Naive thymus-derived CD4-positive, alpha-beta T cell (primary cell): ENCODE results near the gene CHRNB1. TPM values are rescaled to one million over a fixed set of nuclear protein-coding genes. Genes with fewer than 3 reads are reported as not detected.

Source experiments
- ATAC-seq: fragments of 150-1000 bp; cut with Tn5 transposase; 2 replicates; pipeline ENCODE4 v1.10.0; 2021; ENCODE audit warnings: mild to moderate bottlenecking, moderate library complexity
- CTCF ChIA-PET: fragments of 350-600 bp; sonication (Branson Sonifier 250); formaldehyde crosslinking; loops from one replicate; lab custom pipeline; 2021; ENCODE audit warnings: antibody characterized with exemption; lab: Charles Lee
- POLR2A ChIA-PET: fragments of 350-600 bp; sonication (Branson Sonifier 250); formaldehyde crosslinking; loops from one replicate; lab custom pipeline; 2021; ENCODE audit warnings: antibody characterized with exemption, inconsistent platforms; lab: Charles Lee
- DNase-seq, 9 donors: peaks; one replicate each; pipeline versions ENCODE4 v3.0.0 to v3.0.0-alpha.2; 2020 to 2022; ENCODE audit warnings: mixed read lengths in 1 of 9
- H3K27ac ChIP-seq: one replicate; pipeline ENCODE4 v1.7.0; 2013; ENCODE audit warnings: mild to moderate bottlenecking, low read depth, low read length, moderate library complexity
- H3K27me3 ChIP-seq, 2 donors: one replicate each; pipeline ENCODE4 v1.7.0; 2013; ENCODE audit warnings: low read length in 2 of 2, mild to moderate bottlenecking in 2 of 2, moderate library complexity in 2 of 2; ENCODE audit not compliant: control insufficient read depth in 2 of 2, insufficient read depth in 2 of 2
- H3K36me3 ChIP-seq, 3 experiments: 1 replicate in 2 of 3; 2 replicates in 1 of 3; pipeline ENCODE4 v1.7.0; 2013; ENCODE audit warnings: low read length in 3 of 3, mild to moderate bottlenecking in 3 of 3, moderate library complexity in 1 of 3; ENCODE audit not compliant: insufficient read depth in 3 of 3, control insufficient read depth in 2 of 3
- H3K4me1 ChIP-seq, 2 donors: one replicate each; pipeline ENCODE4 v1.7.0; 2013; ENCODE audit warnings: low read length in 2 of 2, mild to moderate bottlenecking in 2 of 2, moderate library complexity in 1 of 2; ENCODE audit not compliant: control insufficient read depth in 2 of 2, insufficient read depth in 2 of 2
- H3K4me3 ChIP-seq: 2 replicates; pipeline ENCODE4 v1.7.0; 2013; ENCODE audit warnings: mild to moderate bottlenecking, low read length
- H3K9me3 ChIP-seq, 3 experiments: 1 replicate in 2 of 3; 2 replicates in 1 of 3; pipeline ENCODE4 v1.7.0; 2013; ENCODE audit warnings: low read length in 3 of 3; ENCODE audit not compliant: control insufficient read depth in 2 of 3
- H3K27ac Mint-ChIP-seq, 9 donors: one replicate each; pipeline ENCODE4 v1.8.0; 2020 to 2022; ENCODE audit warnings: mixed read lengths in 9 of 9, mild to moderate bottlenecking in 8 of 9, moderate library complexity in 5 of 9, inconsistent platforms in 2 of 9
- H3K27me3 Mint-ChIP-seq, 5 donors: one replicate each; pipeline ENCODE4 v1.8.0; 2021 to 2022; ENCODE audit warnings: mixed read lengths in 5 of 5, mild to moderate bottlenecking in 1 of 5
- H3K36me3 Mint-ChIP-seq, 5 donors: one replicate each; pipeline ENCODE4 v1.8.0; 2020 to 2022; ENCODE audit warnings: mixed read lengths in 5 of 5, mild to moderate bottlenecking in 3 of 5, inconsistent platforms in 1 of 5
- H3K4me1 Mint-ChIP-seq, 7 donors: one replicate each; pipeline ENCODE4 v1.8.0; 2020 to 2022; ENCODE audit warnings: mixed read lengths in 7 of 7, mild to moderate bottlenecking in 3 of 7, inconsistent platforms in 1 of 7
- H3K4me3 Mint-ChIP-seq, 10 donors: one replicate each; pipeline ENCODE4 v1.8.0; 2020 to 2022; ENCODE audit warnings: mild to moderate bottlenecking in 10 of 10, mixed read lengths in 10 of 10, moderate library complexity in 6 of 10, inconsistent platforms in 2 of 10
- H3K9me3 Mint-ChIP-seq, 11 donors: one replicate each; pipeline ENCODE4 v1.8.0; 2020 to 2022; ENCODE audit warnings: mixed read lengths in 11 of 11, mild to moderate bottlenecking in 4 of 11, inconsistent platforms in 1 of 11, moderate library complexity in 1 of 11
- intact Hi-C, 2 donors: fragments of 100-400 bp; cut with micrococcal nuclease; formaldehyde crosslinking; loops; one replicate each; pipeline ENCODE4 v1.15.1; 2023
- polyA plus RNA-seq, 2 donors: library from polyadenylated mRNA; unstranded; fragments of 300-500 nt; fragmentation: Illumina TruSeq; gene quantifications; one replicate each; pipeline ENCODE4 v1.2.3, GENCODE V29; 2021
- total RNA-seq, 6 experiments: library from RNA in 5 of 6; stranded (reverse) in 5 of 6; gene quantifications; 1 replicate in 5 of 6; 2 replicates in 1 of 6; pipeline ENCODE4 v1.2.3 and lab custom pipeline; 2021 to 2026

Gene CHRNB1
- total and polyA plus RNA-seq, 7 experiments from 2014 or later, result 6.0 to 24.8 (median 7.3) TPM

DNA sequence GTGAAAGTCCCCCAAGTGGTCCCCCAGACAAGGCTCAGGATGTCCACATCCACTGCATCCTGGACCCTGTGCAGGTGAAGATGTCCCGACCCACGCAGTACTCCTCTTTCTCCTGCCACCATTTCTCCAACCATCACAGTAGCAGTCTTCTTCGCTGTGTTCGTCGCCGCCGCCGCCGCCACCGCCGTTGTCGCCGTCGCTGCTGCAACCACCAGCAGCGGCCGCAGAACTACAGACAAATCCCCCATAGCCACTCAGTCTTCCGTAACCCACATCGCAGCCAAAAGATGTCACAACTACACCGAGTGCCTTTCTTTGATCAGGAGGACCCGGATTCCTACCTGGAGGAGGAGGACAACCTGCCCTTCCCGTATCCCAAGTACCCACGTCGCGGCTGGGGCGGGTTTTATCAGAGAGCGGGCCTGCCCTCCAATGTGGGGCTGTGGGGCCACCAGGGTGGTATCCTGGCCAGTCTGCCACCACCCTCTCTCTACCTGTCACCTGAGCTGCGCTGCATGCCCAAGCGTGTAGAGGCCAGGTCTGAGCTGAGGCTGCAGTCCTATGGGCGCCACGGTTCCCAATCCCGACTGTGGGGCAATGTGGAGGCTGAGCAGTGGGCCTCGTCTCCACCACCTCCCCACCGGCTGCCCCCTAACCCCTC is 18.5 kb upstream of the CHRNB1 start:
- DNase-seq, result no peak

DNA sequence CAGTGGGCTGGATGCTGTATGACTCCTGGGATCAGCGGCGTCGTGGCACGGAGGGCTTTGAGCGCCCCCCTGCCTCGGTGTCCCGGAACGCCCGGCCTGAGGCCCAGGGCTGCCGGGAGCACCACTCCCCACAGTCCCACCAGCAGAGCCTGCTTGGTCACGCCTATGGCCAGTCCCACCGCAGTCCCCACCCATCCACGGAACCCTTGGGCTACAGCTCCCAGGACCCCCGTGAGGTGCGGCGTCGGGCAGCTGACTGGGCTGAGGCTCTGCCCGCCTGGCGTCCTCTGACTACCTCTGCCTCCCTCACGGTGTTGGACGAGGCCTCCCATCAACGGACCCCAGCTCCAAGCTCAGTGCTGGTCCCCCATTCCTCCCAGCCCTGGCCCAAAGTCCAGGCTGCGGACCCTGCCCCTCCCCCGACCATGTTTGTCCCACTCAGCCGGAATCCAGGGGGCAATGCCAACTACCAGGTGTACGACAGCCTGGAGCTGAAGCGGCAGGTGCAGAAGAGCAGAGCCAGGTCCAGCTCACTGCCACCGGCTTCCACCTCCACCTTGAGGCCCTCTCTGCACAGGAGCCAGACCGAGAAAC is 17.9 kb upstream of the CHRNB1 start:
- CTCF ChIA-PET, result no interaction called here
- POLR2A ChIA-PET, result interaction anchor here (0.6 kb wide), 2 partner anchors 223 to 226 kb away, joined by 3 read pairs; no protein-coding TSS in a partner anchor
- ATAC-seq (no peak), DNase-seq (no peak)
- H3K9me3 Mint-ChIP-seq, result peaks cover 0 to 2% (median 0%) of the 10 kb centered on the region in 11 donors
- H3K4me3 ChIP-seq, result no peak overlapping the region
- H3K36me3 ChIP-seq, result no peaks in the 10 kb centered on the region
- no peaks in the 10 kb centered on the region for H3K9me3 ChIP-seq
- no peaks in the 10 kb centered on the region for H3K4me1 ChIP-seq
- no peaks in the 10 kb centered on the region for H3K27me3 ChIP-seq
- no peaks in the 10 kb centered on the region for H3K36me3 Mint-ChIP-seq
- no peak overlapping the region for H3K27ac ChIP-seq
- peaks cover 0 to 3% (median 0%) of the 10 kb centered on the region in 5 donors for H3K27me3 Mint-ChIP-seq
- H3K27ac Mint-ChIP-seq, result no peak overlapping the region
- intact Hi-C loops, result no loop called here
- H3K4me3 Mint-ChIP-seq, result no peak overlapping the region
- peaks cover 0 to 3% (median 0%) of the 10 kb centered on the region in 7 donors for H3K4me1 Mint-ChIP-seq

More for the DNA sequence above, 18.5 kb upstream of the CHRNB1 start:
- Histone ChIP-seq H3K4me3 (no peak overlapping the region), H3K4me1 (no peaks in the 10 kb centered on the region), H3K27ac (no peak overlapping the region), H3K36me3 (no peaks in the 10 kb centered on the region), H3K27me3 (no peaks in the 10 kb centered on the region), H3K9me3 (no peaks in the 10 kb centered on the region)
- Mint-ChIP-seq H3K4me1 (peaks cover 0 to 3% (median 0%) of the 10 kb centered on the region in 7 donors), H3K4me3 (no peak overlapping the region), H3K27ac (peak overlapping the region in 2 of 9 donors; percentile 29 to 46), H3K9me3 (peaks cover 0 to 2% (median 0%) of the 10 kb centered on the region in 11 donors), H3K36me3 (no peaks in the 10 kb centered on the region), H3K27me3 (peaks cover 0 to 3% (median 0%) of the 10 kb centered on the region in 5 donors)
- no peak for ATAC-seq
- ChIA-PET CTCF (no interaction called here), POLR2A (interaction anchor here (0.6 kb wide), 1 partner anchor 223 kb away, joined by 3 read pairs; no protein-coding TSS in a partner anchor)
- intact Hi-C loops, result no loop called here

DNA sequence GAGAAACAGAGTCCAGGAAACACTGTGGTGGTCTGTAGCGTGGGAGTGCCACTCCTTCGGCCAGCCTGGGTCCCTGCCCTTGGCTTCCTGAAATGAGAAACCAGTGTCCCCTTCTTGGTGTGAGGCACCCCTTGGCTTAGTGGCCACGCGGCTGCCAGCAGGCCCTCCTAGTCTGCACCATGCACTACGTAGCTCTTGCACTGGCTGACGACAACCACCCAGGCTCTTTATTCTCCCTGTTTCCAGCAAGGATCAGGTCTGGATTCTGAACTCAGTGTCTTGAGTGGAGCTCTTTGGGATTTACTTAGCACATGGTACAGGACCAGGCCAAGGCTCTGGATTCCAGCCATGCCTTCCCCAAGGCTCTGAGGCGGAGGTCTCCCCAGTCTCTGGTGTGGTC is 17.3 kb upstream of the CHRNB1 start:
- no peak overlapping the region for H3K4me3 ChIP-seq
- Mint-ChIP-seq H3K4me1 (peaks cover 0 to 3% (median 0%) of the 10 kb centered on the region in 7 donors), H3K27ac (no peak overlapping the region), H3K9me3 (peaks cover 0 to 2% (median 0%) of the 10 kb centered on the region in 11 donors), H3K36me3 (no peaks in the 10 kb centered on the region), H3K27me3 (peaks cover 0 to 3% (median 0%) of the 10 kb centered on the region in 5 donors), H3K4me3 (no peak overlapping the region)
- ChIA-PET CTCF (no interaction called here), POLR2A (interaction anchor here (0.6 to 0.9 kb wide), 2 partner anchors 43 to 227 kb away, joined by 3 to 4 read pairs; no protein-coding TSS in a partner anchor)
- H3K36me3 ChIP-seq, result no peaks in the 10 kb centered on the region
- H3K27me3 ChIP-seq, result no peaks in the 10 kb centered on the region
- H3K9me3 ChIP-seq, result no peaks in the 10 kb centered on the region
- ATAC-seq (no peak), DNase-seq (no peak)
- H3K4me1 ChIP-seq, result no peaks in the 10 kb centered on the region
- intact Hi-C loops, result no loop called here
- H3K27ac ChIP-seq, result no peak overlapping the region

DNA sequence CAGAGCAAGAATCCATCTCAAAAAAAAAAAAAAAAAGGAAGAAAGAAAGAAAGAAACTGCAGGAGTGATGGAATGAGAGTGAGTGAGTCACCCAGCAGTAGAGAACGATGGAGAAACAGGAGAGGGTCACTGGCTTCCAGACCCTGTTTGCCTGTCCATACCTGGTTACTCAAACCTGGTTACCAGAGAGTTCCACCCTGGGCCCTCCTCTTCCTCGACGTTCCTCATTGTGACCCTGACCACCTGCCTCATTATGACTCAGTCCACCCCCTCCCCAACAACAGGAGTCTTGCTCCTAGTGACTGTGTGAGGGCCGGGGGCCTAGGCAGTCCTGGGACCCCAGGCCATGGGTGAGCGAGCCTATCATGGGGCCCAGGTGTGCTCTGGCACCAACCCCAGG is 16.3 kb upstream of the CHRNB1 start, which contains the start of gene SPEM3:
Gene SPEM3, plus strand, starts transcription at position 301 of the 400 bp plus-strand sequence. Its CDS starts 46 bp downstream, at position 347.
- no peak for ATAC-seq
- CTCF ChIA-PET, result no interaction called here
- intact Hi-C loops, result no loop called here
- Histone ChIP-seq H3K27me3 (no peaks in the 10 kb centered on the region), H3K9me3 (no peaks in the 10 kb centered on the region), H3K27ac (no peak within 1 kb of the TSS), H3K36me3 (no peaks in the 10 kb centered on the region), H3K4me1 (no peaks in the 10 kb centered on the region), H3K4me3 (no peak within 1 kb of the TSS)
- H3K9me3 Mint-ChIP-seq, result peaks cover 0 to 2% (median 0%) of the 10 kb centered on the region in 11 donors
- no peak for DNase-seq
- H3K36me3 Mint-ChIP-seq, result no peaks in the 10 kb centered on the region
- H3K27ac Mint-ChIP-seq, result no peak within 1 kb of the TSS
- POLR2A ChIA-PET, result interaction anchor here (0.9 kb wide), 1 partner anchor 44 kb away, joined by 4 read pairs; no protein-coding TSS in a partner anchor
- H3K4me3 Mint-ChIP-seq, result no peak within 1 kb of the TSS
- H3K27me3 Mint-ChIP-seq, result peaks cover 0 to 3% (median 0%) of the 10 kb centered on the region in 5 donors
- peaks cover 0 to 3% (median 0%) of the 10 kb centered on the region in 7 donors for H3K4me1 Mint-ChIP-seq

DNA sequence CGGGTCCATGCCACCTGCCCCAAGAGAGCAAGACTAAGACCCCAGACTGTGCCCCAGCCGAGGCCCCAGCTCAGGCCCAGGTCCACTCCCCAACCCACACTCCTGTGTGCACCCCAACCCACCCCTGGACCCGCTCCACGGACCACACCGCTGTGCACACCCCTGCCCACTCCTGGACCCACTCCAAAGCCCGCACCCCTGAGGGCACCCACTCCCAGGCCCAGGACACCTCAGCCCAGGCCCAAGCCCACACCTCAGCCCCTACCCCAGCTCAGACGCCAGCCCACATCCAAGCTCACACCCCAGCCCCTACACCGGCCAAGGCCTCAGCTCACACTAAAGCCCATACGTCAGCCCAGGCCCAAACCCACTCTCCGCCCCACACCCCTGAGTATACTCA is 15.1 kb upstream of the CHRNB1 start:
- Mint-ChIP-seq H3K36me3 (no peaks in the 10 kb centered on the region), H3K4me1 (peaks cover 0 to 3% (median 0%) of the 10 kb centered on the region in 7 donors), H3K9me3 (peaks cover 0 to 2% (median 0%) of the 10 kb centered on the region in 11 donors), H3K27me3 (peaks cover 0 to 3% (median 0%) of the 10 kb centered on the region in 5 donors), H3K4me3 (no peak overlapping the region), H3K27ac (no peak overlapping the region)
- H3K27ac ChIP-seq, result no peak overlapping the region
- intact Hi-C loops, result loop anchor here in 1 of 2 donors (10.0 kb wide), 1 partner anchor 415 kb away; the partner anchor contains the start of gene RNASEK
- H3K4me1 ChIP-seq, result no peaks in the 10 kb centered on the region
- ChIA-PET CTCF (no interaction called here), POLR2A (no interaction called here)
- ATAC-seq (peak; percentile 29), DNase-seq (no peak)
- H3K27me3 ChIP-seq, result no peaks in the 10 kb centered on the region
- no peak overlapping the region for H3K4me3 ChIP-seq
- H3K36me3 ChIP-seq, result no peaks in the 10 kb centered on the region
- no peaks in the 10 kb centered on the region for H3K9me3 ChIP-seq

DNA sequence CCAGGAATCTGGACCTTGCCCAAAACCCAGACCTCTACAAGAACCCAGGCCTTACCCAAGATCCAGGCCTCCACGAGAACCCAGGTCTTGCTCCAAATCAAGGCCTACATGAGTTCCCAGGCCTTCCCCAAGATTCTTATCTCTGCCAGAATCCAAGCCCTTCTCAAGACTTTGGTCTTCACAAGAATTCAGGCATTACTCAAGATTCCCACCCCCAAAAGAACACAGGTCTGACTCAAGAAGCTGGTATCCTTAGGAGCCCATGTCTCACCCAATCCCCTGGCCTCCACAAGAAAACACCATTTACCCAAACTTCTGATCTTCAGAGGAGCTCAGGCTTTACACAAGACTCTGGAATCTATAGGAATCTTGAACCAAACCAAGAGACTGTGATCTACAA is 13.6 kb upstream of the CHRNB1 start:
- DNase-seq (no peak), ATAC-seq (no peak)
- Mint-ChIP-seq H3K27me3 (peaks cover 0 to 2% (median 0%) of the 10 kb centered on the region in 5 donors), H3K9me3 (peaks cover 0 to 4% (median 0%) of the 10 kb centered on the region in 11 donors), H3K36me3 (no peaks in the 10 kb centered on the region), H3K27ac (no peak overlapping the region), H3K4me1 (peaks cover 7 to 12% (median 8%) of the 10 kb centered on the region in 7 donors), H3K4me3 (no peak overlapping the region)
- Histone ChIP-seq H3K4me3 (no peak overlapping the region), H3K27ac (no peak overlapping the region), H3K4me1 (peaks cover 3 to 4% of the 10 kb centered on the region in 2 donors), H3K36me3 (no peaks in the 10 kb centered on the region), H3K27me3 (no peaks in the 10 kb centered on the region), H3K9me3 (no peaks in the 10 kb centered on the region)
- ChIA-PET CTCF (interaction anchor here (1.0 kb wide), 1 partner anchor 51 kb away, joined by 3 read pairs; no protein-coding TSS in a partner anchor), POLR2A (interaction anchor here (1.2 to 1.6 kb wide), 2 partner anchors 22 to 75 kb away, joined by 3 to 5 read pairs; no protein-coding TSS in a partner anchor)
- intact Hi-C loops, result loop anchor here in 1 of 2 donors (10.0 kb wide), 1 partner anchor 416 kb away; the partner anchor contains the start of gene RNASEK
